HepG2 (cell line): ENCODE measurements around the gene ANKRD42. TPM values are rescaled to one million over a fixed set of nuclear protein-coding genes. Genes with fewer than 3 reads are reported as not detected.
A peak's percentile ranks its signal among the peaks of the same experiment; 100 is the strongest.

Source experiments
- ARNT ChIP-seq: fragments of 450-650 bp; IDR thresholded peaks from 2 replicates; pipeline ENCODE4 v1.6.1; 2017
- CBX2 ChIP-seq, 2 experiments: fragments of 200-600 bp in 1 of 2; sonication (generic); formaldehyde crosslinking in 1 of 2; IDR thresholded peaks; 2 replicates each; pipeline versions ENCODE4 v1.7.0 to v1.8.1; 2018 to 2022; ENCODE audit warnings: low read depth in 2 of 2, low read length in 1 of 2, mild to moderate bottlenecking in 1 of 2, missing genetic modification reagents in 1 of 2
- EEA1 ChIP-seq: sonication (generic); formaldehyde crosslinking; IDR thresholded peaks from 2 replicates; pipeline ENCODE4 v1.5.1; 2020; ENCODE audit warnings: mild to moderate bottlenecking, missing genetic modification reagents, borderline replicate concordance
- PRMT3 ChIP-seq: sonication (generic); formaldehyde crosslinking; IDR thresholded peaks from 2 replicates; pipeline ENCODE4 v1.8.1; 2022; ENCODE audit warnings: low read depth, mild to moderate bottlenecking, moderate library complexity, missing genetic modification reagents, borderline replicate concordance
- ZNF326 ChIP-seq: sonication (generic); formaldehyde crosslinking; IDR thresholded peaks from 2 replicates; pipeline ENCODE4 v1.4.0; 2020; ENCODE audit warnings: missing genetic modification reagents, borderline replicate concordance
- ZNF549 ChIP-seq: sonication (generic); formaldehyde crosslinking; IDR thresholded peaks from 2 replicates; pipeline ENCODE4 v1.5.0; 2020; ENCODE audit warnings: missing genetic modification reagents
- ZNF816 ChIP-seq: sonication (generic); formaldehyde crosslinking; IDR thresholded peaks from 2 replicates; pipeline ENCODE4 v1.8.0; 2022; ENCODE audit warnings: missing genetic modification reagents, mild to moderate bottlenecking, borderline replicate concordance
- ZSCAN25 ChIP-seq: sonication (generic); formaldehyde crosslinking; IDR thresholded peaks from 2 replicates; pipeline ENCODE4 v1.8.0; 2022; ENCODE audit warnings: mild to moderate bottlenecking, missing genetic modification reagents
- polyA plus RNA-seq, 8 experiments: library from polyadenylated mRNA; depleted of rRNA in 3 of 8; stranded (reverse) in 7 of 8; unstranded in 1 of 8; fragments of >200 nt; fragmentation: Illumina TruSeq in 4 of 8; extraction: Trizol in 4 of 8; gene quantifications; 2 replicates each; pipeline versions ENCODE4 v1.2.1 to v1.2.3, GENCODE V29; 2011 to 2016; ENCODE audit warnings: low read depth in 4 of 8, missing spikeins in 1 of 8, mixed read lengths in 1 of 8; ENCODE audit not compliant: insufficient read depth in 1 of 8
- total RNA-seq, 5 experiments: library from RNA; depleted of rRNA; stranded (reverse); fragments of >200 nt; fragmentation: Illumina TruSeq; extraction: Trizol; gene quantifications; 2 replicates each; pipeline ENCODE4 v1.2.3, GENCODE V29; 2016; ENCODE audit warnings: low read depth in 1 of 5
- TF ChIP-seq, protein P1 (sequence below): sonication (generic); formaldehyde crosslinking; IDR thresholded peaks from 2 replicates; pipeline ENCODE4 v1.4.0; 2020; ENCODE audit warnings: missing genetic modification reagents
- TF ChIP-seq, protein P2 (sequence below): sonication (generic); formaldehyde crosslinking; IDR thresholded peaks from 2 replicates; pipeline ENCODE4 v1.5.0; 2020; ENCODE audit warnings: mild to moderate bottlenecking, missing genetic modification reagents, borderline replicate concordance

ANKRD42 gene
- total and polyA plus RNA-seq, 2 of the 13 experiments (the other 11 are each of a cell fraction or from before 2014, with no cell fraction given) = 2.2 to 3.7 TPM

DNA sequence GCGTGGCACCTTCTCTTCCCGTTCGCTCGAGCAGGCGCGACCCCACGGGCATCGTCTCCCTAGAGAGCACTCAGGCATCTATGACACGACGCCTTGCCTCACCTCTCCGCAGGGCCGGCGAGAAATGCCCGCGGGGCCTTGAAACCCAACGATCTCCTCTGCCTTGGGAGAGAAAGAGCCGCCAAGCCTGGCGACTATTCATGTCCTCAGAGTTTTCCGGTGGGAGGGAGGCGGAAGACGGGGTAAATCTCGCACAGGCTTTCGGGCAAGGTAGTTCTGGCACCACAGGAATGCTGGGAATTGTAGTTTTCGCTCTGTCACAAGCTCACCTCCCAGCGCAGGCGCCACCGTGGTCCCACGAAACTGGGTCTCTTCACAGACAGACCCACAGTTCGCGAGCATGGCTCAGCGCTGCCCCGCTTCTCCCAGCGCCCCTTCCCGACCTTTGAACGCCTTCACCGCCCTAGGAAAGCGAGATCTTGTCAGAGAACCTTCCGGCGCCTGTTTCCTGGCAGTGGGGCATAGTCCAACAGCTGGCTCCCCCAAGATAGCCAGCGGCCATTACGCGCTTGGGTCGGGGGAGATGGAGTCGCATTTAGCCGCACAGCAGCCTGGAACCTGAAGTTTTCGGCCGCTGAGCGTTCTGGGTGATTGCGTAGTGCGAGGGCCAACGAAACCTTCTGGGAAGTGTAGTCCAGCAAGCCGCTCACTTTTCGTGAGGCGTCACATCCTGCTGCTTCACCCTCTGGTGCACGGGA is 92.4 kb downstream of the ANKRD42 start, which contains the start of gene CCDC90B (continued):
- TF ChIP-seq ZNF816 (CRISPR knock-in tag) (peak; percentile 69; the same call in 1 of the 2 replicates), ZNF549 (CRISPR knock-in tag) (0 out of 2 replicates have a peak, but pooled peaks have one; percentile 34), ARNT (no peak), ZNF326 (CRISPR knock-in tag) (no peak), CBX2 (IDR thresholded peaks at IDR 0.05; ENCODE audit: low read depth, low read length) (no peak), CBX2 (CRISPR knock-in tag; IDR thresholded peaks at IDR 0.05; ENCODE audit: low read depth) (0 out of 2 replicates have a peak, but pooled peaks have one; percentile 62), EEA1 (CRISPR knock-in tag) (peak; percentile 72; the same call in 1 of the 2 replicates), ZSCAN25 (CRISPR knock-in tag) (no peak), PRMT3 (CRISPR knock-in tag) (no peak)
- TF ChIP-seq, protein P1, sequence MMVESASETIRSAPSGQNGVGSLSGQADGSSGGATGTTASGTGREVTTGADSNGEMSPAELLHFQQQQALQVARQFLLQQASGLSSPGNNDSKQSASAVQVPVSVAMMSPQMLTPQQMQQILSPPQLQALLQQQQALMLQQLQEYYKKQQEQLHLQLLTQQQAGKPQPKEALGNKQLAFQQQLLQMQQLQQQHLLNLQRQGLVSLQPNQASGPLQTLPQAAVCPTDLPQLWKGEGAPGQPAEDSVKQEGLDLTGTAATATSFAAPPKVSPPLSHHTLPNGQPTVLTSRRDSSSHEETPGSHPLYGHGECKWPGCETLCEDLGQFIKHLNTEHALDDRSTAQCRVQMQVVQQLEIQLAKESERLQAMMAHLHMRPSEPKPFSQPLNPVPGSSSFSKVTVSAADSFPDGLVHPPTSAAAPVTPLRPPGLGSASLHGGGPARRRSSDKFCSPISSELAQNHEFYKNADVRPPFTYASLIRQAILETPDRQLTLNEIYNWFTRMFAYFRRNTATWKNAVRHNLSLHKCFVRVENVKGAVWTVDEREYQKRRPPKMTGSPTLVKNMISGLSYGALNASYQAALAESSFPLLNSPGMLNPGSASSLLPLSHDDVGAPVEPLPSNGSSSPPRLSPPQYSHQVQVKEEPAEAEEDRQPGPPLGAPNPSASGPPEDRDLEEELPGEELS (CRISPR knock-in tag) = peak; percentile 20; the same call in 1 of the 2 replicates
- TF ChIP-seq, protein P2, sequence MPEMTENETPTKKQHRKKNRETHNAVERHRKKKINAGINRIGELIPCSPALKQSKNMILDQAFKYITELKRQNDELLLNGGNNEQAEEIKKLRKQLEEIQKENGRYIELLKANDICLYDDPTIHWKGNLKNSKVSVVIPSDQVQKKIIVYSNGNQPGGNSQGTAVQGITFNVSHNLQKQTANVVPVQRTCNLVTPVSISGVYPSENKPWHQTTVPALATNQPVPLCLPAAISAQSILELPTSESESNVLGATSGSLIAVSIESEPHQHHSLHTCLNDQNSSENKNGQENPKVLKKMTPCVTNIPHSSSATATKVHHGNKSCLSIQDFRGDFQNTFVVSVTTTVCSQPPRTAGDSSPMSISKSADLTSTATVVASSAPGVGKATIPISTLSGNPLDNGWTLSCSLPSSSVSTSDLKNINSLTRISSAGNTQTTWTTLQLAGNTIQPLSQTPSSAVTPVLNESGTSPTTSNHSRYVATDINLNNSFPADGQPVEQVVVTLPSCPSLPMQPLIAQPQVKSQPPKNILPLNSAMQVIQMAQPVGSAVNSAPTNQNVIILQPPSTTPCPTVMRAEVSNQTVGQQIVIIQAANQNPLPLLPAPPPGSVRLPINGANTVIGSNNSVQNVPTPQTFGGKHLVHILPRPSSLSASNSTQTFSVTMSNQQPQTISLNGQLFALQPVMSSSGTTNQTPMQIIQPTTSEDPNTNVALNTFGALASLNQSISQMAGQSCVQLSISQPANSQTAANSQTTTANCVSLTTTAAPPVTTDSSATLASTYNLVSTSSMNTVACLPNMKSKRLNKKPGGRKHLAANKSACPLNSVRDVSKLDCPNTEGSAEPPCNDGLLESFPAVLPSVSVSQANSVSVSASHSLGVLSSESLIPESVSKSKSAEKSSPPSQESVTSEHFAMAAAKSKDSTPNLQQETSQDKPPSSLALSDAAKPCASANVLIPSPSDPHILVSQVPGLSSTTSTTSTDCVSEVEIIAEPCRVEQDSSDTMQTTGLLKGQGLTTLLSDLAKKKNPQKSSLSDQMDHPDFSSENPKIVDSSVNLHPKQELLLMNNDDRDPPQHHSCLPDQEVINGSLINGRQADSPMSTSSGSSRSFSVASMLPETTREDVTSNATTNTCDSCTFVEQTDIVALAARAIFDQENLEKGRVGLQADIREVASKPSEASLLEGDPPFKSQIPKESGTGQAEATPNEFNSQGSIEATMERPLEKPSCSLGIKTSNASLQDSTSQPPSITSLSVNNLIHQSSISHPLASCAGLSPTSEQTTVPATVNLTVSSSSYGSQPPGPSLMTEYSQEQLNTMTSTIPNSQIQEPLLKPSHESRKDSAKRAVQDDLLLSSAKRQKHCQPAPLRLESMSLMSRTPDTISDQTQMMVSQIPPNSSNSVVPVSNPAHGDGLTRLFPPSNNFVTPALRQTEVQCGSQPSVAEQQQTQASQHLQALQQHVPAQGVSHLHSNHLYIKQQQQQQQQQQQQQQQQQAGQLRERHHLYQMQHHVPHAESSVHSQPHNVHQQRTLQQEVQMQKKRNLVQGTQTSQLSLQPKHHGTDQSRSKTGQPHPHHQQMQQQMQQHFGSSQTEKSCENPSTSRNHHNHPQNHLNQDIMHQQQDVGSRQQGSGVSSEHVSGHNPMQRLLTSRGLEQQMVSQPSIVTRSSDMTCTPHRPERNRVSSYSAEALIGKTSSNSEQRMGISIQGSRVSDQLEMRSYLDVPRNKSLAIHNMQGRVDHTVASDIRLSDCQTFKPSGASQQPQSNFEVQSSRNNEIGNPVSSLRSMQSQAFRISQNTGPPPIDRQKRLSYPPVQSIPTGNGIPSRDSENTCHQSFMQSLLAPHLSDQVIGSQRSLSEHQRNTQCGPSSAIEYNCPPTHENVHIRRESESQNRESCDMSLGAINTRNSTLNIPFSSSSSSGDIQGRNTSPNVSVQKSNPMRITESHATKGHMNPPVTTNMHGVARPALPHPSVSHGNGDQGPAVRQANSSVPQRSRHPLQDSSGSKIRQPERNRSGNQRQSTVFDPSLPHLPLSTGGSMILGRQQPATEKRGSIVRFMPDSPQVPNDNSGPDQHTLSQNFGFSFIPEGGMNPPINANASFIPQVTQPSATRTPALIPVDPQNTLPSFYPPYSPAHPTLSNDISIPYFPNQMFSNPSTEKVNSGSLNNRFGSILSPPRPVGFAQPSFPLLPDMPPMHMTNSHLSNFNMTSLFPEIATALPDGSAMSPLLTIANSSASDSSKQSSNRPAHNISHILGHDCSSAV (CRISPR knock-in tag) = no peak
